H9 (cell line): ENCODE measurements around the gene TYW1. TPM values are rescaled to one million over a fixed set of nuclear protein-coding genes. Genes with fewer than 3 reads are reported as not detected.

Source experiments
- microRNA-seq: library from miRNA; unstranded; fragments of <30 nt; microRNA quantifications from one replicate; pipeline ENCODE4, GENCODE V29; 2020; ENCODE audit warnings: borderline microRNAs expressed
- total RNA-seq: library from RNA; stranded (reverse); gene quantifications from 2 replicates; pipeline ENCODE4 v1.2.1, GENCODE V29; 2021

TYW1 gene
- total RNA-seq, 1 experiment from 2014 or later, result 22.3 TPM

Small RNA genes lying within 50 kb of the gene (microRNA-seq; reads per million reads assigned to microRNA genes)
- not detected for gene MIR4650-1

Other genes starting within 250 kb of the TYW1 start
- 74.2 and 74.4 TPM in 2 replicates for gene TMEM248, start 75.6 kb upstream of the TYW1 start, total RNA-seq
- gene SBDS, start 1.2 kb upstream of the TYW1 start, total RNA-seq, result 37.8 and 38.5 TPM in 2 replicates